HT1080 (cell line): ENCODE results near the gene SCN11A. TPM values are rescaled to one million over a fixed set of nuclear protein-coding genes. Genes with fewer than 3 reads are reported as not detected.
"Not testable (repeated sequence)": the region's sequence is repeated elsewhere in the genome, so short reads cannot be mapped to it uniquely, and the experiment has no call there.

Experiments used
- DNase-seq: peaks from one replicate; pipeline ENCODE4 v3.0.0-alpha.2; 2015; ENCODE audit warnings: low read depth
- total RNA-seq: library from RNA; depleted of rRNA; stranded (reverse); fragments of >200 nt; shearing (Covaris generic); gene quantifications from 2 replicates; pipeline ENCODE4 v1.2.3, GENCODE V29; 2014

The SCN11A gene
- total RNA-seq, 1 experiment from 2014 or later = not detected

- no peak for DNase-seq
These were observed 15.5 kb upstream of the SCN11A start for GRCh38 chr3:39067286-39067685.

GRCh38 chr3:39065197-39065596 lies 13.5 kb upstream of the SCN11A start:
- peak; percentile 42 for DNase-seq

DNA sequence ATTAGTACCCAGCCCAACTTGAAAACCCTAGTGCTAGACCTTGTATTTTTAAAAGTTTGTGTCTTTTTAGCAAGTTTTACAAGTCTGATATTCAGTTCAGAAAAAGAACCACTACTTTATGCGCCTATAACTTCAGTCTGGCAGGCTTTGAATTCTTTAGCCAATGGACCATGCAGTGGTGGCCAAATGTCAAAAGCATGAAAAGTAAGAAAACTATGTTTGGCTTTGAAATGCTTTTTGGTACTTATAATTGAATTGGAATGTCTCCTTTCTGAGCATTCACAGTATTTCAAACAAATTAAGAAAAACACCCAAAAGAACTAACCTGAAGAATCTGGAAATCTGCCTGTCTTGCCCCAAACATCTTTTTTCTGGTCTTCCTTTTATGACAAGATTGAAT lies 12.9 kb upstream of the SCN11A start:
- no peak for DNase-seq

GRCh38 chr3:39063143-39063542 lies 11.4 kb upstream of the SCN11A start:
- no peak for DNase-seq

DNA sequence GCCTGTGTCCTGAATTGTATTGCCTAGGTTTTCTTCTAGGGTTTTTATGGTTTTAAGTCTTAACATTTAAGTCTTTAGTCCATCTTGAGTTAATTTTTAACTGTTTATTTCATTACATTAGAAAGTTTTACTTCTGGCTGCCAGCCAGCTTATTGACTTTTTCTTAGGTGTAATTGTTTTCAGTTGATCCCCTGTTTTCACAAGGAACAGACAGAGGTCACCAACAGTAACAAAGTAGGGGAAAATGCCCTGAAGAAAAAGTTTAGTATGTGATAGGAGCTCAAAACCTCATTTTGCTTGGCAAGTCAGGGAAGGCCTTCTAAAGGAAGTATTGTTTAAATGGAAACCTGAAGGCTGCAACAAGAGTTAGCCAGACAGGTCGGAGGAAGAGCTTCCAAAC lies 10.4 kb upstream of the SCN11A start:
- no peak for DNase-seq

DNA sequence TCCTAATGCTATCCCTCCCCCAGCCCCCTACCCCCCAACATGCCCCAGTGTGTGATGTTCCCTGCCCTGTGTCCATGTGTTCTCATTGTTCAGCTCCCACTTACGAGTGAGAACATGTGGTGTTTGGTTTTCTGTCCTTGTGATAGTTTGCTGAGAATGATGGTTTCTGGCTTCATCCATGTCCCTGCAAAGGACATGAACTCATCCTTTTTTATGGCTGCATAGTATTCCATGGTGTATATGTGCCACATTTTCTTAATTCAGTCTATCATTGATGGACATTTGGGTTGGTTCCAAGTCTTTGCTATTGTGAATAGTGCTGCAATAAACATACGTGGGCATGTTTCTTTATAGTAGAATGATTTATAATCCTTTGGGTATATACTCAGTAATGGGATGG lies 9.5 kb upstream of the SCN11A start:
- not testable (repeated sequence) for DNase-seq

DNA sequence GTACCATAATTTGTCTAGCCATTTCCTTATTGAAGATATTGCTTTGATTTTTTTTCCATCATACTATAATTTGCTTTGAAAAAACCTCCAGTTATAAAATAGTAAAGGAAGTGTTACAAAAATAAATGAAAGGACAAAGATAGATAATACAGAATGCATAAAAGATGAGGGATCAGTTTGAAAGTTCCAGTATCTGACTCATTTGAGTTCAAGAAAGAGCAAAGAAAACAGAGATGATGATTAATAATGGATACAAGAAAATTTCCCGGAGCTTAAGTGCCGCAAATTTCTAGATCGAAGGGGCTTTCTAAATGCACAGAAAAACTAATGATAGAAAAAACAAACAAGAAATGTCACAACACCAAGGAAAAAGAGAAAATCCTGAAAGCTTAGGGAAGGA lies 4.4 kb upstream of the SCN11A start:
- DNase-seq = no peak

DNA sequence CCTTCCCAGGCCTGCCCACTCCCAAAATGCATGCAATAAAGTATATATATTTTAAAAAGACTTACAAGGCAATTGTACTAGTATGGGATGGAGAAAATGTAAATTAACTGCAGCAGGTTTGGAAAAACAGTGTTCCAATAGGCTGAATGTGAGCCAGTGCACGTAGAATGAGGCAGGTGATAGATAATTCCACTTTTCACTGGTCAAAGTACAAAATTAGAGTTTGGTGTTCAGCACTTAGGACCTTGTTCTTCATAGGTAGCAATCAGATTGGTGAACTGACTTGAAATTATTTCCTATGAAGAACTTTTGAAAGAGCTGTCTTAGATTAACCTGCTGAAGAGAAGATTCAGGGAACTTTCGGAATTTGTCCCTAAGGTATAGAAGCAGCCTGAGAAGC lies 2.0 kb upstream of the SCN11A start:
- no peak for DNase-seq

DNA sequence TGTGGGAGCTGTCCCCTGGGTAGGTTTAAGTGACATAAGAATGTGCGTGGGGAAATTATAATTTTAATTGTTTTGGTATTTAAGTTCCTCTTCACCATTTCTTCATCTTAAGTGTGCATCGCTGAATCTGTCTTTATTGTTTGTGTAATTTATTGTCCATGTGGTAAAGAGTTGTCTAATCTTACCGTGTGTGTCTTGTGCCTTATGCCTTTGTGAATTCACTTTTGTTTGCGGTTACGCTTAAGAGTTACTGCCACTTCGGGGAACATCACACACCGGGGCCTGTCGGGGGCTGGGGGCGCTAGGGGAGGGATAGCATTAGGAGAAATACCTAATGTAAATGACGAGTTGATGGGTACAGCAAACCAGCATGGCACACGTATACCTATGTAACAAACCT lies 839 bp upstream of the SCN11A start:
- DNase-seq = no peak

GRCh38 chr3:39050029-39050428 lies 1.7 kb downstream of the SCN11A start:
- DNase-seq = no peak

DNA sequence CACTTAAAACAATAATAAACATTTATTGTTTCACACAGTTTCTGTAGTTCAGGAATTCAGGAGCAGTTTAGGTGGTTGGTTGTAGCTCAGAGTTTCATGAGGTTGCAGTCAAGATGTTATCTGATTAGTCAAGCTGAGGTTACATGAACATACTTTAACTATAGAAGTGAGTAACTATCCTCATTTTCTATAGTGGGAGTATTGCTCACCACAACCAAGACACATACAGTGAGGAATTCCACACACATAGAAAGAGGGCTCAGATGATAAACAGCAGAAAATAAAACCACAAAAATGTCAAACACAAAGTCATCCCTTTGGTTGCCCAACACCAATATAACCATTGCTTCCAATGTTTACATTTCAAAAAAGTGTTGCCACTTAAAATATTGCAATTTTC lies 13.6 kb downstream of the SCN11A start:
- DNase-seq = peak; percentile 72

GRCh38 chr3:39029556-39029955 lies 22.2 kb downstream of the SCN11A start:
- no peak for DNase-seq

DNA sequence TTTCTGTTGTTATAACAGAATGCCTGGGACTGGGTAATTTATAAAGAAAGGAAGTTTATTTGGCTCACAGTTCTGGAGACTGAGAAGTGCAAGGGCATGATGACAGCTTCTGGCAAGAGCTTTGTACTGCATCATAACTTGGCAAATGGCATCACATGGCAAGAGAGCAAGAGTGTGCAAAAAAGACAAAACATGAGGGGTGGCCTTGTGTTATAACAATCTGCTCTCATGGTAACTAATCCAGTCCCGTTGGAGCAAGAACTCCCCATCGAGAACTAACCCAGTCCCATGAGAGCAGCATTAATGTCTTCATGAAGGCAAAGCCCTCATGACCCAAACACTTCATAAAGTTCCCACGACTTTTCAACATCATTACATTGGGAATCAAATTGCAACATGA lies 23.2 kb downstream of the SCN11A start:
- no peak for DNase-seq

GRCh38 chr3:39025222-39025970 lies 26.3 kb downstream of the SCN11A start:
- no peak for DNase-seq

DNA sequence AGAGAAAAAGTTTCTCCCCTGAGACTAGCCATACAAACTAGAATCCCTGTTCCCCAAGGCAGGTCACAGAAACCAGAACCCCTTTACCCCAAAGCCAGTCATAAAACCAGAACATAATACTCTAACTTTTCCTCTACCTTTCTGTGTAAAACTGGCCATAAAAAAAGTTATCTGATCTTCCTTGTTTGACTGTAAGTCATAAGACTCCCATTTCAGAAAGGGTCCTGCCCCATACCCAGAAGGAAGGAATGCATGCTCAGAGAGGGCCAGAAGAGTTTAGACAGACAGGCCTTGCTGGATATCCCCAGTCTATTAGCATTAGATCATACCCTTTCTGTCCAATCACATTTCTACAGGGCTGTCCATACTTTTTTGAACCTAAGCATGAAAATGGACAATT lies 27.2 kb downstream of the SCN11A start:
- no peak for DNase-seq

DNA sequence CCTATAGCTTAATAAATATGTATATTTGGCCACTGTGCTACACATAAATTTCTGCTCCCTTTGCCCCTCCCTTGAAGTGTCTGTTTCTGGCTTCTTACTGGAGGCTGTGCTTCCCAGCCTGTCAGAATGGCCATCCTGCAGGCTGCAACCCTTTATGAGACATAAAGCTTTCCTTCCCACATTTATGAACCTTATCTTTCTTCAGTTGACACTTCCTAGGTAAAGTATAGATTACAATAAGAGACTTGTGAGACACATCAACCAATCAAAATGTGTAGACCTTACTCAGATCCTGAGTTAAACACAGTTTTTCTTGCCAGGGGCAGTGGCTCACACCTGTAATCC lies 29.5 kb downstream of the SCN11A start:
- DNase-seq = no peak

- no peak for DNase-seq
These were observed 30.1 kb downstream of the SCN11A start for GRCh38 chr3:39021465-39022285.

DNA sequence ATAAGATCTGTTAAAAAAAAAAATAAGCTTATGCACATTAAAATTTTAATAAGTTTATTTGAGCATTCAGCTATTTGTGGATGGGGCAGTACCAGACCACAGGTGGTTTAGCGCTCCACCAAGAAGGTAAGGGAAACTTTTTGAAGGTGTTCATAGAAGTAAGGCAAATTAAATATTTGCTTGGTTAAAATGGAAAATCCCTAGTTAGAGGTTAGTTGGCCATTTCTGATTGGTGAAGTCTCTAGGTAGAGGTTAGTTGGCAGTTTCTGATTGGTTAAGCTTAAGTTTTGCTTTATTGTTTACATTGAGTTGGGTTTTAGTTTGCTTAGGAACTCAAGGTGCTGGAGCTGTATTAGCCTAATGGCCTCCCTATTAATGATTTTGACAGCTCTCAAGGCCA lies 30.7 kb downstream of the SCN11A start:
- DNase-seq = no peak

DNA sequence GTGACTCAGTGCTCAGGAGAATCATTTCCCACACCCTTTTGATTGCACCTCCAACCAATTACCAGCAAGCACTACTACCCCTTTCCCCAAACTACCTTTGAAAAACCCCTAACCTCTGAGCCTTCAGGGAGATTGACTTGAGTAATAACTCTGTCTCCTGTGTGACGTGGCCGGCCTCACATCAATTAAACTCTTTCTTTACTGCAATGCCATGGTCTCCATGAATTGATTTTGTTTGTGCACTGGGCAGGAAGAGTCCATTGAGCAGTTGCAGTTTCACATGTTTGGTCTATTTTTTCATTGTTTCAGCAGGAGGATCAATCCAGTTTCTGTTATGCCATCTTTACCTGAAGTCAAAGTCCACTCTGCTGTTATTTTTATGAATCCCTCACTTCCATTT lies 32.4 kb downstream of the SCN11A start:
- DNase-seq = no peak

DNA sequence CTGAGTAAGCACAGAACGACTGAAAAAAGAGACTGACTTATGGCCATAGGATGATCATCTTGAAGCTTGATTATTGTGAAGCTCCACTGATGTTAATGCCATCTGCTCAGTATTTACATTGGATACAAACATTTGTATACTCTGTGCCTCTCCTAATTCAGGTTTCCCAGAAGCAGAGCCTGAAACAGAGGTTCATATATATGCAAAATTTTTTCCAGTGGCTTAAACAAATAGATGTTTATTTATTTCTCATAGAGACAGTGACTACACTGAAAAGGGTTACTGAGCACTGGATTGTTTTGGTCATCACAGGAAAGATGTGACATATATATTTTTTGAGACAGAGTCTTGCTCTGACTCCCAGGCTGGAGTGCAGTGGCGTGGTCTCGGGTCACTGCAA lies 36.3 kb downstream of the SCN11A start:
- no peak for DNase-seq

DNA sequence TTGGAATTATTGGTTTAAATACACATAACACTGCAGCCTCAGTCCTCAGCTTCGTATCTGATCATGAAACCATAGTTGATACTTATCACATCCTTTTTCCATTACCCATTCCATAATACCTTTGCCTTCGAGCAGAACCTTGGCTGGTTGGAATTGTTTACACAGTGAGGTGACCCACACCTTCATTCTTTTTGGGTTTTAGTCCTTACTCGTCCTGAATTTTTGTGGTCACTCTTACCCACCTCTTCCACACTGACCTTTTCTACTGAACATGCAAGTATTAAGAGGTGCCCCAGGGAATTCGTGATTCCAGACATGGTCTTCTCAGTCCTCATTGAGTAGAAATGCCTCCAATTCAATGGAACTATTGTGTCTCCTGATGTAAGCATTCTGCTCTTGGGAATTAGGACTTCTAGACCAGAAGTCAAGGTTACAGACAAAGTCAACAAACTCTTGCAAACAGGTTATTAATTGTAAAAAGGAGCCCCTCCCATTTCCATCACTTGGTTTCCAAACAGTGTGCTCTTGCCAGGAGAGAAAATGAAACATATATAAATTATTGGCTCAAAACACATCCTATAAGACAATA lies 37.7 kb downstream of the SCN11A start:
- no peak for DNase-seq

- peak; percentile 5 for DNase-seq
These were observed 38.5 kb downstream of the SCN11A start for GRCh38 chr3:39013289-39013688.
